ENCODE measurements around the gene RPL10. TPM values are rescaled to one million over a fixed set of nuclear protein-coding genes. Genes with fewer than 3 reads are reported as not detected.
A peak's percentile ranks its signal among the peaks of the same experiment; 100 is the strongest.

The RPL10 gene
- total and polyA plus RNA-seq, 9 of the 15 experiments (the other 6 are each of a cell fraction or from before 2014, with no cell fraction given), result 3,774 to 7,600 (median 5,014) TPM

DNA sequence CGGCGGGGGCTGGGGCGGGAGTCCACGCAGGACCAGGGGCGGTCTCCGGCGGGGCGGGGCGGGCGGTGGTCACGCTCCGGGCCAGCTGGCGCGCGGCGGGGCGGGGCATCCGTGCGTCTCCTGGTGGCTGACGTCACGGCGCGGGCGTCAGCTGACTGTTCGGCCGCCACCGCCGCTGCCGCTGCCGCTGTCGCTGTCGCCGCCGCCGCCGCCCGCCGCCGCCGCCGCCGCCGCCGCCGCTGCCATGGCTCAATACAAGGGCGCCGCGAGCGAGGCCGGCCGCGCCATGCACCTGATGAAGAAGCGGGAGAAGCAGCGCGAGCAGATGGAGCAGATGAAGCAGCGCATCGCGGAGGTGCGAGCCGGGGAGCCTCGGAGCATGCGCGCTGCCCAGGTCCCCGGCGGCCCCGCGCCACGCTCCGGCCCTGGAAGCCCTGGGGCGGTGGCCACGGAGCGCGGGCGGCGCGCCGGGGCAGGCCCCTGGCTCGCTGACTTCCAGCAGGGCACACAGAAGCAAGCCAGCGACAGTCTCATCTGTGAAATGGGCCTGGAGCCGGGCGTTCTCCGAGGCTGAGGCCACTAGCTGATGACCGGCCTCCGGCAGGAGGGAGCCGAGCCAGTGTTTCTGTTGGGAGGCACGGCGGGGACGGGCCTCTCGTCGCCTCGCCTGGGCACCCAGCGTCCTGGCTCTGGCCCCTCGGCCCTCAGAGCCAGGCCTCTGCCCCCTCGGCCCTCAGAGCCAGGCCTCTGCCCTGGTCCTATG, 46.0 kb downstream of the RPL10 start, which contains the start of gene FAM50A (continued):
- TF ChIP-seq, protein P1, sequence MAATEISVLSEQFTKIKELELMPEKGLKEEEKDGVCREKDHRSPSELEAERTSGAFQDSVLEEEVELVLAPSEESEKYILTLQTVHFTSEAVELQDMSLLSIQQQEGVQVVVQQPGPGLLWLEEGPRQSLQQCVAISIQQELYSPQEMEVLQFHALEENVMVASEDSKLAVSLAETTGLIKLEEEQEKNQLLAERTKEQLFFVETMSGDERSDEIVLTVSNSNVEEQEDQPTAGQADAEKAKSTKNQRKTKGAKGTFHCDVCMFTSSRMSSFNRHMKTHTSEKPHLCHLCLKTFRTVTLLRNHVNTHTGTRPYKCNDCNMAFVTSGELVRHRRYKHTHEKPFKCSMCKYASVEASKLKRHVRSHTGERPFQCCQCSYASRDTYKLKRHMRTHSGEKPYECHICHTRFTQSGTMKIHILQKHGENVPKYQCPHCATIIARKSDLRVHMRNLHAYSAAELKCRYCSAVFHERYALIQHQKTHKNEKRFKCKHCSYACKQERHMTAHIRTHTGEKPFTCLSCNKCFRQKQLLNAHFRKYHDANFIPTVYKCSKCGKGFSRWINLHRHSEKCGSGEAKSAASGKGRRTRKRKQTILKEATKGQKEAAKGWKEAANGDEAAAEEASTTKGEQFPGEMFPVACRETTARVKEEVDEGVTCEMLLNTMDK (IDR thresholded peaks at IDR 0.05; ENCODE audit: borderline replicate concordance, insufficient read depth, low read depth, low read length, poor library complexity, severe bottlenecking), result peak; percentile 69
- TF ChIP-seq, protein P2, sequence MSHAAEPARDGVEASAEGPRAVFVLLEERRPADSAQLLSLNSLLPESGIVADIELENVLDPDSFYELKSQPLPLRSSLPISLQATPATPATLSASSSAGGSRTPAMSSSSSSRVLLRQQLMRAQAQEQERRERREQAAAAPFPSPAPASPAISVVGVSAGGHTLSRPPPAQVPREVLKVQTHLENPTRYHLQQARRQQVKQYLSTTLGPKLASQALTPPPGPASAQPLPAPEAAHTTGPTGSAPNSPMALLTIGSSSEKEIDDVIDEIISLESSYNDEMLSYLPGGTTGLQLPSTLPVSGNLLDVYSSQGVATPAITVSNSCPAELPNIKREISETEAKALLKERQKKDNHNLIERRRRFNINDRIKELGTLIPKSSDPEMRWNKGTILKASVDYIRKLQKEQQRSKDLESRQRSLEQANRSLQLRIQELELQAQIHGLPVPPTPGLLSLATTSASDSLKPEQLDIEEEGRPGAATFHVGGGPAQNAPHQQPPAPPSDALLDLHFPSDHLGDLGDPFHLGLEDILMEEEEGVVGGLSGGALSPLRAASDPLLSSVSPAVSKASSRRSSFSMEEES (CRISPR knock-in tag; IDR thresholded peaks at IDR 0.05), result no peak
- TF ChIP-seq ZNF668 (CRISPR knock-in tag; IDR thresholded peaks at IDR 0.05), result no peak
- no peak for TF ChIP-seq WHSC1 (IDR thresholded peaks at IDR 0.05; ENCODE audit: low read length)
- TF ChIP-seq ZNF431 (CRISPR knock-in tag; IDR thresholded peaks at IDR 0.05), result no peak
- no peak for TF ChIP-seq KAT7 (CRISPR knock-in tag; IDR thresholded peaks at IDR 0.05; ENCODE audit: borderline replicate concordance)
- TF ChIP-seq, protein P3, sequence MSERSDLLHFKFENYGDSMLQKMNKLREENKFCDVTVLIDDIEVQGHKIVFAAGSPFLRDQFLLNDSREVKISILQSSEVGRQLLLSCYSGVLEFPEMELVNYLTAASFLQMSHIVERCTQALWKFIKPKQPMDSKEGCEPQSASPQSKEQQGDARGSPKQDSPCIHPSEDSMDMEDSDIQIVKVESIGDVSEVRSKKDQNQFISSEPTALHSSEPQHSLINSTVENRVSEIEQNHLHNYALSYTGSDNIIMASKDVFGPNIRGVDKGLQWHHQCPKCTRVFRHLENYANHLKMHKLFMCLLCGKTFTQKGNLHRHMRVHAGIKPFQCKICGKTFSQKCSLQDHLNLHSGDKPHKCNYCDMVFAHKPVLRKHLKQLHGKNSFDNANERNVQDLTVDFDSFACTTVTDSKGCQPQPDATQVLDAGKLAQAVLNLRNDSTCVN (CRISPR knock-in tag; IDR thresholded peaks at IDR 0.05), result no peak
- TF ChIP-seq, protein P4, sequence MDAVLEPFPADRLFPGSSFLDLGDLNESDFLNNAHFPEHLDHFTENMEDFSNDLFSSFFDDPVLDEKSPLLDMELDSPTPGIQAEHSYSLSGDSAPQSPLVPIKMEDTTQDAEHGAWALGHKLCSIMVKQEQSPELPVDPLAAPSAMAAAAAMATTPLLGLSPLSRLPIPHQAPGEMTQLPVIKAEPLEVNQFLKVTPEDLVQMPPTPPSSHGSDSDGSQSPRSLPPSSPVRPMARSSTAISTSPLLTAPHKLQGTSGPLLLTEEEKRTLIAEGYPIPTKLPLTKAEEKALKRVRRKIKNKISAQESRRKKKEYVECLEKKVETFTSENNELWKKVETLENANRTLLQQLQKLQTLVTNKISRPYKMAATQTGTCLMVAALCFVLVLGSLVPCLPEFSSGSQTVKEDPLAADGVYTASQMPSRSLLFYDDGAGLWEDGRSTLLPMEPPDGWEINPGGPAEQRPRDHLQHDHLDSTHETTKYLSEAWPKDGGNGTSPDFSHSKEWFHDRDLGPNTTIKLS (IDR thresholded peaks at IDR 0.05; ENCODE audit: borderline replicate concordance, low read depth), result 0 out of 2 replicates have a peak, but pooled peaks have one; percentile 31
- no peak for TF ChIP-seq ZNF644 (tag; IDR thresholded peaks at IDR 0.05; ENCODE audit: low read depth)
- TF ChIP-seq GABPB2 (CRISPR knock-in tag; conservative IDR thresholded peaks at IDR 0.05), result no peak
- TF ChIP-seq ATF7 (IDR thresholded peaks at IDR 0.05), result peak; percentile 28; the same call in 1 of the 2 replicates
- peak; percentile 62 for TF ChIP-seq L3MBTL2 (IDR thresholded peaks at IDR 0.05)
- no peak for TF ChIP-seq MTF1 (CRISPR knock-in tag; IDR thresholded peaks at IDR 0.05; ENCODE audit: borderline replicate concordance)
- no peak for TF ChIP-seq PHTF2 (CRISPR knock-in tag; IDR thresholded peaks at IDR 0.05)
- TF ChIP-seq MEIS2 (IDR thresholded peaks at IDR 0.05; ENCODE audit: partially characterized antibody), result peak; percentile 16
- TF ChIP-seq, protein P5, sequence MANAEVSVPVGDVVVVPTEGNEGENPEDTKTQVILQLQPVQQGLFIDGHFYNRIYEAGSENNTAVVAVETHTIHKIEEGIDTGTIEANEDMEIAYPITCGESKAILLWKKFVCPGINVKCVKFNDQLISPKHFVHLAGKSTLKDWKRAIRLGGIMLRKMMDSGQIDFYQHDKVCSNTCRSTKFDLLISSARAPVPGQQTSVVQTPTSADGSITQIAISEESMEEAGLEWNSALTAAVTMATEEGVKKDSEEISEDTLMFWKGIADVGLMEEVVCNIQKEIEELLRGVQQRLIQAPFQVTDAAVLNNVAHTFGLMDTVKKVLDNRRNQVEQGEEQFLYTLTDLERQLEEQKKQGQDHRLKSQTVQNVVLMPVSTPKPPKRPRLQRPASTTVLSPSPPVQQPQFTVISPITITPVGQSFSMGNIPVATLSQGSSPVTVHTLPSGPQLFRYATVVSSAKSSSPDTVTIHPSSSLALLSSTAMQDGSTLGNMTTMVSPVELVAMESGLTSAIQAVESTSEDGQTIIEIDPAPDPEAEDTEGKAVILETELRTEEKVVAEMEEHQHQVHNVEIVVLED (CRISPR knock-in tag; IDR thresholded peaks at IDR 0.05), result peak; percentile 71; the same call in 1 of the 2 replicates
- no peak for TF ChIP-seq CBX5 (IDR thresholded peaks at IDR 0.05; ENCODE audit: borderline replicate concordance, low read depth)
- no peak for TF ChIP-seq ELF4 (CRISPR knock-in tag; IDR thresholded peaks at IDR 0.05)
- TF ChIP-seq DMBX1 (CRISPR knock-in tag; IDR thresholded peaks at IDR 0.05; ENCODE audit: borderline replicate concordance), result no peak
- peak; percentile 26 for TF ChIP-seq CCNT2 (IDR thresholded peaks at IDR 0.05; ENCODE audit: borderline replicate concordance, extremely low read depth, insufficient read length, low read depth, low read length)

Measured in K562 (cell line).